Measurements from ENCODE around the gene WDR41.

DNA sequence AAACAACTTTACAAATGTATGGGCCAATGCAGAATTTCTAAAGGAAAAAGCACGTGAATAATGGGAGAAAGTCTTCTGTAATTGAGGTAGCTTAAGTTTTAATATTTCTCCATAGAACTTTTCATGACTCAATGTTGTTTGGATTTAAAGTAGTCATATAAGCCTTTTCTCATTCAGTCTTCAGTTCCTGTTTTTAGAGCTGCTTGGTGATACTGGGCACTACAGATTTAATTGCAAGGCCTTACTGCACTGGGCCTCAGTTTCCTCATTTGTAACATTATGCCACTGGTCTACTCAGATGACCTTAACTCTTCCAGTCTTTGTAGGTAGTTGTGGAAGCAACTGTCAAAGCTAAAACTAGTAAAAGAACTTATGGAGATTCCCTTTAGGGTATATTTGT, 60.4 kb downstream of the WDR41 start:
- TF ChIP-seq, protein P1, sequence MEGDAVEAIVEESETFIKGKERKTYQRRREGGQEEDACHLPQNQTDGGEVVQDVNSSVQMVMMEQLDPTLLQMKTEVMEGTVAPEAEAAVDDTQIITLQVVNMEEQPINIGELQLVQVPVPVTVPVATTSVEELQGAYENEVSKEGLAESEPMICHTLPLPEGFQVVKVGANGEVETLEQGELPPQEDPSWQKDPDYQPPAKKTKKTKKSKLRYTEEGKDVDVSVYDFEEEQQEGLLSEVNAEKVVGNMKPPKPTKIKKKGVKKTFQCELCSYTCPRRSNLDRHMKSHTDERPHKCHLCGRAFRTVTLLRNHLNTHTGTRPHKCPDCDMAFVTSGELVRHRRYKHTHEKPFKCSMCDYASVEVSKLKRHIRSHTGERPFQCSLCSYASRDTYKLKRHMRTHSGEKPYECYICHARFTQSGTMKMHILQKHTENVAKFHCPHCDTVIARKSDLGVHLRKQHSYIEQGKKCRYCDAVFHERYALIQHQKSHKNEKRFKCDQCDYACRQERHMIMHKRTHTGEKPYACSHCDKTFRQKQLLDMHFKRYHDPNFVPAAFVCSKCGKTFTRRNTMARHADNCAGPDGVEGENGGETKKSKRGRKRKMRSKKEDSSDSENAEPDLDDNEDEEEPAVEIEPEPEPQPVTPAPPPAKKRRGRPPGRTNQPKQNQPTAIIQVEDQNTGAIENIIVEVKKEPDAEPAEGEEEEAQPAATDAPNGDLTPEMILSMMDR (IDR thresholded peaks at IDR 0.05; ENCODE audit: insufficient read depth, low read length): no peak
- no peak for TF ChIP-seq GABPA (IDR thresholded peaks at IDR 0.05; ENCODE audit: low read depth)
